IPS-NIHi11 (cell line): ENCODE measurements around the gene ANKS1A.

ENCODE experiments used
- DNase-seq: peaks from one replicate; pipeline ENCODE4 v3.0.0; 2012; ENCODE audit warnings: mixed read lengths, low spot score

The ANKS1A gene

DNA sequence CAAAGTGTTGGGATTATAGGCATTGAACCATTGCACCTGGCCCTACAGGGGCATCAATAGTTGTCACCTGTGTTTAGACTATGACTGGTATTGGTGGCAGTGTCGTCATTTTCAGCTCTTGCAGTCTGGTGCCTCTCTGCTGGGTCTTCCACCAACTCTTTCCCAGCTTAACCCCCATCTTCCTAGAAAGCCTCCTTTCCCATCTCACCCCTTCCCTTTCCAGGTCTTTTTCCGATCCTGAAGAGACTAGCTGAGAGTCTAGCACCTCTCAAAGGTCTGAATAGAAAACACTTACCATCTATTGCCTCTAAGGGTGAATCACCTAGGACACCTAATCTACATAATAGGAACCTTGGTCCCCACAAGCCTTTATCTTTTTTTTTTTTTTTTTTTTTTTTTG, 181.1 kb downstream of the ANKS1A start:
- DNase-seq: no peak

DNA sequence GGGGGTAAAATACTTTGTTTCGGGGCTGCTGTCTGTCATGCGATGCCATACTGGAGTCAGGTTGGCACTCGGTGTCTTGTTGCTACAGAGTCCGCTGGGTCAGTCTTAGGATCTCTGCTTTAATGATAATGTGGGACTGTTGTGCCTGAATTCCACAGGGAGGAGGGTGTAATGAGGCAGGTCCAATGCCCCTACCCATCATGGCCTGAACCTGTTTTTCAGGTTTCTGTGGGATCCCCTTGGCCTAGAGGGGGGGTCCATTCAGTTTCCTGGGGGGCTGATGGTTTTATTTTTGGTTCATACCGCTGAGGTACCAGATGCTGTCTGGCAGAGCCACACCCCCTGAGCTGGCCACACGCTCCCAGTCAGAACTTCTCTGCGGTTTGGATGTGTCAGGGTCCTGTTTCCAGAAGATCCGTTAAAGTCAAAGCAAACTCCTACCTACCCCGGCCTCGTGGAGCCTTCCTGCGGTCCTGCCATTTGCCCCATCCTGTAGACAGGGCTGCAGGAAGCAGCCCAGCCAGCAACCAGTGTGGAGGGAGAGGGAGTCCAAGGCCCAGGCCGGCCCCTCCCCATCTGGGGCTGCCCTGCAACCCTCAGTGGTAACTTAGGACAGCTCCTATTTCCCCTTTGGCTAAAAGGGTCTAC, 182.4 kb downstream of the ANKS1A start:
- no peak for DNase-seq

- DNase-seq: no peak
Observed at GRCh38 chr6:35072051-35072697, 183.1 kb downstream of the ANKS1A start.

DNA sequence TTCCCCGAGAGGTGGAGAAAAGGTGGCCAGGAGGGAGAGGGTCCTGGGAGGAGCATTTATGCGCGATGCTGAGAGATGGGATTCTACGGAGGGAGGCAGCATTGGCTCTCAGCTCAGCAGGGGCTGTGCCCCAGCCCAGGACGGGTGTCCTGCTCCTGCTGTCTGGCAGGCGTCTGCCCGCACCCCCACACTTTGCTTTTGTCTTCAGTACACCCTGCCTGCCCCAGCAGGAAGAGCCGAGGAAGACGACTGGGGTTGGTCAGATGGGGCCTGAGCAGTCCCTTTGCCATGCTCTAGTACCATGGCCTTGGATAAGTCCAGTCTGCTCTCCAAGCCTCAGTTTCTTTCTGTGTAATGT, 183.6 kb downstream of the ANKS1A start:
- no peak for DNase-seq

GRCh38 chr6:35073211-35073610, 184.2 kb downstream of the ANKS1A start:
- no peak for DNase-seq

DNA sequence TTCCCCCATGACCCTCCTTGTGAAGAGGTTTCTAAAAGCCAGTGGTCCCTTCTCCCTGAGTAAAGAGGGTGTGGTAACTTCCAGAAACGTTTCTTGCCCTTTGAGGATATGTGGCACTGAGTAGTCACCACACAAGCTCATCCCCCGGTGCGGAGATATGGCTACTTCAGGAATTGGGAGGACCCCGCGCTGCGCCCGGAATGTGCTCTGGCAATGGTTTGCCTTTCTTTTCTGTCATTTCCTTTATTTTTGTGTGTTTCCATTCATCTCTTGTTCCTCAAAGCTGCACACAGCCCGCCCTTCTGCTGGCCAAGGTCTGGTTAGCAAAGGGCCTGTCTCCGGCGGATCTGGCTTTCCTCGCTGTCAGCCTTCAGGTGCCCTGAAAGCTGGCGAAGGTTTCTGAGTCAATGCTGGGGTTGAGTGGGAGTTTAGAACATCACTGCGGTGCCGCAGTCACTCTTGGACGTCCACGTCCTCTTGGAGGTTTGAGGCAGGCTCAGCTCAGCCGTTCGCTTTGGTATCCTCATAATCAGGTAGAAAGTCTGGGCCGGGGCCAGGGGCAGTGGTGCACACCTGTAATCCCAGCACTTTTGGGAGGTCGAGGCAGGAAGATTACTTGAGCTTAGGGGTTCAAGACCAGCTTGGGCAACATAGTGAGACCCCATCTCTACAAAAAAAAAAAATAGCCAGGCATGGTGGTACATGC, 184.9 kb downstream of the ANKS1A start:
- no peak for DNase-seq

- no peak for DNase-seq
Observed at GRCh38 chr6:35076997-35077712, 188.1 kb downstream of the ANKS1A start.

DNA sequence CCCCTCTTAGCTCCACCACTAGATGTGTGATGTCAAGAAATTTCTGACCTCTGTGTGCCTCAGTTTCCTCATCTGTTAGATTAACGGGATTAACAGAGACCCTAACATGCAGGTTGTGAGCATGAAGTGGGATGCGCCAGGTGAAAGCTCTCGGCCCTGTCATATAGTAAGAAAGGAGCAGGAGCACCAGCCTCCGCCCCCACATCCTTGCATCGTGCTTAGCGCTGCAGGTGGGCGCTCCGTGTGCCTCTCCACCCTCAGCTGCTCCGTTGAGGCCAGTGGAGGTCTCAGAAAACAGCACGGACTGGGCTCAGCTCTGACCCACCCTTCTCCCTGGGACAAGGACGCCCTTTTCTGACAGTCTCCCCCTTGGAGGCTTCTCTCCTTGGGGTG, 188.7 kb downstream of the ANKS1A start:
- no peak for DNase-seq

- no peak for DNase-seq
Observed at GRCh38 chr6:35078226-35078850, 189.3 kb downstream of the ANKS1A start.

GRCh38 chr6:35078896-35079295, 189.8 kb downstream of the ANKS1A start:
- no peak for DNase-seq

GRCh38 chr6:35079311-35080000, 190.4 kb downstream of the ANKS1A start:
- DNase-seq: no peak

GRCh38 chr6:35080016-35080680, 191.1 kb downstream of the ANKS1A start:
- DNase-seq: no peak

DNA sequence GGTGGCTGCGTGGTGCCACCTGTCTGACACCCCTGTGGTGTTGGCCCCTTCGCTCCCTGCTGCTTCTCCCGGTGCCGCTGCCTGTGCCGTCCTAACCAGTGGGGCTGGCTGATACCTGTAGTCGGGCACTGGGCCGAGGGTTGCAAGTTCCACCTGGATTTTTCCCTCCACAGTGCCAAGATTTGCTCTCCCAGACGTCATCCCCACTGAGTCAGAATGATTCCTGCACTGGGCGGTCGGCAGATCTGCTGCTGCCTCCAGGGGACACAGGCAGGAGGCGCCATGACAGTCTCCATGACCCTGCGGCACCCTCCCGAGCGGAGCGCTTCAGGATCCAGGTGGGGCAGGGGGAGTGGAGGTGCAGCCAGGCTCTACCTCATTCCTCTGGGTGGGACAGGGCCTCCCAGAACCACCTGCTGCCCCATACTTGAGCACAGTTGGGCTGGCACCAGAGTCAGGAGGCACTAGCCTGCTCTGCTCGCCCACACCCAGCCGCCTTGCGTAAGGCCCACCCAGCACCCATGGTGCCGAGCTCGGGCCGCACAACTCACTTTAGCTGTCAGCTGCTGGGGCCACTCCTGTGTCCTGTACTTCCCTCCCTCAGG, 191.9 kb downstream of the ANKS1A start:
- DNase-seq: no peak

DNA sequence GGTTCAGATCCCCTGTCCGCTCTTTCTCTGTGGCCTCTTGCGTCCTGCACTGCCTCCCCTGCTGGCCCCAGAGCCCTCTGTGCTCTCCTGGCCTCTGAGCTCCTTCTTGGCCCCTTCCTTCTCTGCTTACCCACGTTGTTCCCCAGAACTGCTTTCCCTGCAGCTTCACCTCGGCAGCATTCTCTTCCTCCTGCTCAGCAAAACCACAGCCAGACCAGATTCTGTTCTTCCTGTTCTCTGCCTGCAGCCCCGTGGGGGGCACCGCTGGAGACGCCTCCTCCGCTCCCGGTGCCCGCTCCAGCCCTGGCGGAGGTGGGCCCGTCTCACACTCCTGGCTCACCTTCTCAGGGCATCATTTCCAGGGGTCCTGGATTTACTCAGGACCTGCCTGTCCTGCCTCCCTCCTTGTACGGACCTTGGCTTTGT, 192.4 kb downstream of the ANKS1A start:
- DNase-seq: peak; percentile 60

GRCh38 chr6:35082046-35082732, 193.1 kb downstream of the ANKS1A start:
- DNase-seq: peak; percentile 52

- peak; percentile 58 for DNase-seq
Observed at GRCh38 chr6:35082733-35083403, 193.8 kb downstream of the ANKS1A start.

- DNase-seq: peak; percentile 14
Observed at GRCh38 chr6:35083507-35083906, 194.5 kb downstream of the ANKS1A start.

- DNase-seq: peak; percentile 5
Observed at GRCh38 chr6:35084041-35084491, 195.0 kb downstream of the ANKS1A start.

DNA sequence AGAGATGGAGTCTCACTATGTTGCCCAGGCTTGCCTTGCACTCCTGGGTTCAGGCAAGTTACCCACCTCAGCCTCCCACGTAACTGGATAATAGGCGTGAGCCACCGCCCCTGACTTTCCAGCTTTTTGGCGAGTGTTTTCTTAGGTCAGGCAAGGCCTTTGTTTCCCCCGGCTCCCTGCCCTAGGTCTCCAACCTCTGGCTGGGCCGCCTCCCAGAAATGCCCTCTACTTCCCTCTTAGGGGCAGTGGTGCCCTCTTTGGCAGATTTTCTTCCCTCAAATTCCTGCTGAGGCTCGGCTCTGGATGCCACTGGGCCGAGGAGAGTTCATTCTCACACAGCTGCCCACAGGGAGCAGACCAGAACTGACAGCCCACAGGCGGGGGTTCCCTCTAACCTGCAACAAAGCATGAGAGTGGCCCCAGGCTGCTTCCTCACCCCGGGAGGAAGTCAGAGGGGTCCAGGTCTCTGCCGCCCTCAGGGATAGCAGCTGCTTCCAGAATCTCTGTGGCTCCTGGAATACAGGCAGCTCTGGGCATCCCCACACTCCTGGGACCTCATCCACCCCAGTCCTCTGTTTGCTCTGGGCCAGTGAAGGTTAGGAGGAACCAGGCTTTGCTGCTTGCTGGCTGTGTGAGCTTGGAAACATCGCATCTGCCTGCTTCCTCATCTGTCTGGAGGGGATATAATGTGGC, 195.6 kb downstream of the ANKS1A start:
- peak; percentile 2 for DNase-seq
